OCI-LY7 (cell line): ENCODE data around the gene AP1M1. TPM values are rescaled to one million over a fixed set of nuclear protein-coding genes. Genes with fewer than 3 reads are reported as not detected.

ENCODE experiments used
- BruUV-seq: library from RNA; stranded (reverse); fragments of 400-500 nt; replicated peaks from 2 replicates; lab custom pipeline; 2021; lab: Mats Ljungman, UMichigan
- CTCF ChIA-PET: fragments of 300-600 bp; sonication (Branson Sonifier 250); formaldehyde crosslinking; loops from one replicate; lab custom pipeline; 2022; ENCODE audit warnings: antibody characterized with exemption; ENCODE audit not compliant: unreplicated experiment; lab: Charles Lee
- POLR2A ChIA-PET: fragments of 300-600 bp; sonication (Branson Sonifier 250); formaldehyde crosslinking; loops from one replicate; lab custom pipeline; 2022; ENCODE audit warnings: antibody characterized with exemption; lab: Charles Lee
- DNase-seq: peaks from one replicate; pipeline ENCODE4 v3.0.0-alpha.2; 2015; ENCODE audit warnings: low spot score
- H2AFZ ChIP-seq: fragments of 200-600 bp; sonication (generic), shearing (Covaris generic); 2 replicates; pipeline ENCODE4 v1.6.1; 2014; ENCODE audit warnings: mild to moderate bottlenecking, antibody characterized with exemption, low read length, moderate library complexity
- H3K27ac ChIP-seq: fragments of 200-600 bp; sonication (generic); 2 replicates; pipeline ENCODE4 v1.5.1; 2014; ENCODE audit warnings: mixed run types, low read depth, mild to moderate bottlenecking, moderate library complexity, low read length, inconsistent platforms; ENCODE audit not compliant: poor library complexity, severe bottlenecking
- H3K36me3 ChIP-seq: fragments of 200-600 bp; sonication (generic); 2 replicates; pipeline ENCODE4 v1.6.1; 2014; ENCODE audit warnings: mild to moderate bottlenecking, antibody characterized with exemption, low read length, moderate library complexity, mixed read lengths; ENCODE audit not compliant: insufficient read depth
- H3K4me1 ChIP-seq: fragments of 200-600 bp; sonication (generic); 2 replicates; pipeline ENCODE4 v1.5.1; 2014; ENCODE audit warnings: mild to moderate bottlenecking, low read length; ENCODE audit not compliant: insufficient read depth, poor library complexity, severe bottlenecking
- H3K4me2 ChIP-seq: fragments of 200-600 bp; sonication (generic); 2 replicates; pipeline ENCODE4 v1.6.1; 2014; ENCODE audit warnings: mild to moderate bottlenecking, low read length
- H3K4me3 ChIP-seq: fragments of 200-600 bp; sonication (generic); 2 replicates; pipeline ENCODE4 v1.5.1; 2014; ENCODE audit warnings: mild to moderate bottlenecking, low read depth, low read length; ENCODE audit not compliant: poor library complexity, severe bottlenecking
- H3K79me2 ChIP-seq: fragments of 200-600 bp; sonication (generic); 2 replicates; pipeline ENCODE4 v1.6.1; 2016; ENCODE audit warnings: low read depth, mild to moderate bottlenecking, low read length, moderate library complexity, mixed read lengths; ENCODE audit not compliant: insufficient read depth
- H3K9me2 ChIP-seq: fragments of 200-600 bp; sonication (generic); 2 replicates; pipeline ENCODE4 v1.6.1; 2016; ENCODE audit warnings: mild to moderate bottlenecking, low read length, mixed read lengths; ENCODE audit not compliant: insufficient read depth
- H3K9me3 ChIP-seq: fragments of 200-600 bp; sonication (generic); 2 replicates; pipeline ENCODE4 v1.6.1; 2014; ENCODE audit warnings: mild to moderate bottlenecking, mixed run types, low read length, mixed read lengths
- H4K20me1 ChIP-seq: fragments of 200-600 bp; sonication (generic); 2 replicates; pipeline ENCODE4 v1.6.1; 2014; ENCODE audit warnings: mild to moderate bottlenecking, antibody characterized with exemption, low read length, moderate library complexity, mixed read lengths; ENCODE audit not compliant: insufficient read depth
- EZH2phosphoT487 ChIP-seq: fragments of 200-600 bp; sonication (generic); IDR thresholded peaks from 2 replicates; pipeline ENCODE4 v1.6.1; 2018; ENCODE audit warnings: low read depth, borderline replicate concordance, mild to moderate bottlenecking, mixed run types, antibody characterized with exemption, low read length, moderate library complexity, mixed read lengths
- intact Hi-C: fragments of 100-400 bp; cut with micrococcal nuclease; formaldehyde crosslinking; loops from one replicate; pipeline ENCODE4 v1.10.0; 2022; ENCODE audit not compliant: unreplicated experiment
- total RNA-seq, 2 experiments: library from RNA; depleted of rRNA in 1 of 2; stranded (reverse); fragments of >200 nt in 1 of 2; shearing (Covaris generic) in 1 of 2; gene quantifications; 2 replicates each; pipeline ENCODE4 v1.2.3, GENCODE V29; 2014 to 2022
- TF ChIP-seq, protein P1 (sequence below): fragments of 200-600 bp; sonication (generic); conservative IDR thresholded peaks from 2 replicates; pipeline ENCODE4 v1.5.1; 2014; ENCODE audit warnings: mild to moderate bottlenecking, antibody characterized with exemption, low read length, moderate library complexity, mixed read lengths

The AP1M1 gene
- total RNA-seq, 2 experiments from 2014 or later, result 92.9 to 94.6 TPM

DNA sequence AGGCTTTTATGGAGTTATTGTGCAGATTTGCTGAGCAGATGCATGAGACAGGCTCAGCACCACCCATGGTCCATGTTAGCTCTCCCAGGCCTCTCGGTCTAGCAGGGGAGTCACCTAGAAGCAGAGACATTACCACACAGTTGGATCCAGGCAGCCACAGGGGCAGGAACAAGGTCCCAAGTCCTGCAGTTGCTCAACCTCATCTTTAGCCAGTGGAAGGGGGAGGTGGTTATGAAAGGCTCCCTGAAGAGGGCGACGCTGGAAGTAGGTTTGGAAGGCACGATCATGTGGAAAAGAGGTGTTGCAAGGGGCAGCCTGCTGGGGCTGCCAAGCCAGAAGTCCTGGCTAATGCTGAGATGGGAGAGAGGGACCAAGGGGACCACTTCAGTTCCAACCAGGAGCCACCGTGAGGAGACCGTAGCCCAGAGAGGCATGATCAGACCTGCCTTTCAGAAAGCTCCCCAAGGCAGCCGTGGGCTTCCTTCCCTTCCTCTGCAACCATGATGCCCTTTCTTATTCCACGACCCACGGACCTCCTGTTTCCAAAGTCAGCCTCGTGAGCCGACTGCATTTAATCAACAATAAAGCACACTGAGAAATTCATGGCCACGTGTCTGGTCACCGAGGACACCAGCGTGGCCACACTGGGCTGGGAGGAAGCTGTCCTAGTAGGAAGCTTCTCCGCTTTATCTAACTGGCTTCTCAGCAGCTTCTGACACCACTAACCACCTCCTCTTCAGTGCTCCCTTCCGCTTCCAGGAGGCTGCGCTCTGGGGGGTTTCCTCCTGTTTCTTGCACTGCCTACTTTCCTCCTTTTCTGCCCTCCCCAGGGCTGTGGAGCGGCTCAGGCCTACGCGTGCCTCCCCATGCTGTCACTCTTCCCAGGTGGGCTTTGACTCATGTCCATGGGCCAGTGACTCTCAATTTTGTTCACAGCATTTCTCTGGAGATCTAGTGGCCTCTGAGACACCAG lies 2.6 kb downstream of the AP1M1 start:
- no peak overlapping the region for H3K4me2 ChIP-seq
- 0 out of 2 replicates have a peak, but pooled peaks cover 8% of the 10 kb centered on the region for H4K20me1 ChIP-seq
- no peak for DNase-seq
- H3K9me3 ChIP-seq, result no peaks in the 10 kb centered on the region
- TF ChIP-seq, protein P1, sequence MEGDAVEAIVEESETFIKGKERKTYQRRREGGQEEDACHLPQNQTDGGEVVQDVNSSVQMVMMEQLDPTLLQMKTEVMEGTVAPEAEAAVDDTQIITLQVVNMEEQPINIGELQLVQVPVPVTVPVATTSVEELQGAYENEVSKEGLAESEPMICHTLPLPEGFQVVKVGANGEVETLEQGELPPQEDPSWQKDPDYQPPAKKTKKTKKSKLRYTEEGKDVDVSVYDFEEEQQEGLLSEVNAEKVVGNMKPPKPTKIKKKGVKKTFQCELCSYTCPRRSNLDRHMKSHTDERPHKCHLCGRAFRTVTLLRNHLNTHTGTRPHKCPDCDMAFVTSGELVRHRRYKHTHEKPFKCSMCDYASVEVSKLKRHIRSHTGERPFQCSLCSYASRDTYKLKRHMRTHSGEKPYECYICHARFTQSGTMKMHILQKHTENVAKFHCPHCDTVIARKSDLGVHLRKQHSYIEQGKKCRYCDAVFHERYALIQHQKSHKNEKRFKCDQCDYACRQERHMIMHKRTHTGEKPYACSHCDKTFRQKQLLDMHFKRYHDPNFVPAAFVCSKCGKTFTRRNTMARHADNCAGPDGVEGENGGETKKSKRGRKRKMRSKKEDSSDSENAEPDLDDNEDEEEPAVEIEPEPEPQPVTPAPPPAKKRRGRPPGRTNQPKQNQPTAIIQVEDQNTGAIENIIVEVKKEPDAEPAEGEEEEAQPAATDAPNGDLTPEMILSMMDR, result no peak
- no peak for TF ChIP-seq EZH2phosphoT487
- H3K27ac ChIP-seq, result no peak overlapping the region
- ChIA-PET CTCF (no interaction called here), POLR2A (no interaction called here)
- BruUV-seq, result no TSS peak
- H3K36me3 ChIP-seq, result peaks cover 34% of the 10 kb centered on the region
- H3K4me1 ChIP-seq, result peaks cover 24% of the 10 kb centered on the region
- intact Hi-C loops, result no loop called here
- H3K4me3 ChIP-seq, result no peak overlapping the region
- peaks cover 22% of the 10 kb centered on the region for H3K79me2 ChIP-seq
- H2AFZ ChIP-seq, result no peak overlapping the region
- H3K9me2 ChIP-seq, result no peaks in the 10 kb centered on the region

DNA sequence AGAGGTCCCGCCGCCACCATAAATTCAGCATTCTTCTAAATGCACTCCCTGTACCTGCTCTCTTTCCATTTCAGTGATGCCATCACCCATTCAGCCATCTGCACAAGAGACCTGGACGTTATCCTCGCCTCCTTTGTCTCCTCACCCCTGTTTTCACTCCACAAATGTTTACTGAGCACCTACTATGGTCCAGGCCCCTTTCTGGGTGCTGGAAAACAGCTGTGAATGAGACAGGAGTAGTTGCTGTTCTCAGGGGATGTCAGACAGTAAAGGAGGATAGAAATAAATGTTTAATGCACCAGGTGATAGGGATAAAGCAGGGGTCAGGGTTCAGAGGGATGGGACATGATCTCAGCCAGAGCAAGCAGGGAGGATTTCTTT lies 3.3 kb downstream of the AP1M1 start:
- Histone ChIP-seq H3K79me2 (peaks cover 22% of the 10 kb centered on the region), H3K4me3 (no peak overlapping the region), H3K4me1 (peaks cover 24% of the 10 kb centered on the region), H3K9me2 (no peaks in the 10 kb centered on the region), H4K20me1 (0 out of 2 replicates have a peak, but pooled peaks cover 8% of the 10 kb centered on the region), H3K9me3 (no peaks in the 10 kb centered on the region), H3K27ac (no peak overlapping the region), H3K36me3 (peaks cover 41% of the 10 kb centered on the region), H2AFZ (no peak overlapping the region), H3K4me2 (no peak overlapping the region)
- POLR2A ChIA-PET, result interaction anchor here (0.7 kb wide), 1 partner anchor 17 kb away, joined by 3 read pairs; no protein-coding TSS in a partner anchor
- CTCF ChIA-PET, result no interaction called here
- no TSS peak for BruUV-seq
- no peak for DNase-seq
- intact Hi-C loops, result no loop called here
- TF ChIP-seq EZH2phosphoT487, result no peak

DNA sequence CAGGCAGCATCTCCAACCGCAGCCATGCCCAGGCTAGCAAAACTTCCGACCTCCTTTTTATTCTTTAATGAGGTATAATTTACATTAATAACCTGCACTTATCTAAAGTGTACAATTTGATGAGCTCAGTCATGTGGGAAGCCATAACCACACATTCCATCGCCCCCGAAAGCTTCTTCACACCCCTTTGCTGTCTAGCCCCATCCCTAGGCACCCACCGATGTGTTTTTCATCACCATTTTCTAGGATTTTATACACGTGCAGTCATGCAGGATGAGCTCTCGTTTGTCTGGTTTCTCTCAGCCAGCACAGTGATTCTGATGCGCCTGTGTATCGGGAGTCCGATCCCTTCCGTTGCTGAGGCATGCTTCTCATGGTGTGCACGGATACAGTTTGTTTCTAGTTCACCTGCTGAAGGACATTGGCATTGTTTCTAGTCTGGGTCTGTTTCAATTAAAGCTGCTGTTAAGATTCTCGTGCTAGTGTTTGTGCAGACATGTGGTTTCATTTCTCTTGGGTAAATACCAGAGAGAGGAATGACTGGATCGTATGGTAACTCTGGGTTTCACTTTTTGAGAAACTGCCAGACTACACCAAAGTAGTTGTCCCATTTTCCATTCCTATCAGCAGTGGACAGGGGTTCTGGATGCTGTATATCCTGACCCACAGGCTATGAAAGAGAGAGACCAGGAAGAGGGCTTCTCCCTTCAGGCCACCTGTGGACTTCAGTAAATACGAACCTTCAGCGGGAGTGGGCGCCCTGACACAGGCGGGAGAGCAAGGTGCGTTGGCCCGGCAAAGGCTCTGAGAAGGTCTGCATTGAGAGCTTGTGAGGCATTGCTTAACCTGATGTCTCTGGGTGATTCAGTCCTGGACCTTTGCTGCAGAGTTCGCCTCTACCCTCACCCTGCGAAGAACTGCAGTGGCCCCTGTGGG lies 4.9 kb downstream of the AP1M1 start:
- intact Hi-C loops, result no loop called here
- peaks cover 46% of the 10 kb centered on the region for H3K36me3 ChIP-seq
- H3K9me2 ChIP-seq, result no peaks in the 10 kb centered on the region
- 0 out of 2 replicates have a peak, but pooled peaks cover 8% of the 10 kb centered on the region for H4K20me1 ChIP-seq
- ChIA-PET CTCF (interaction anchor here (0.7 kb wide), 1 partner anchor 1420 kb away, joined by 3 read pairs; no protein-coding TSS in a partner anchor), POLR2A (no interaction called here)
- H3K27ac ChIP-seq, result no peak overlapping the region
- no TSS peak for BruUV-seq
- H3K4me3 ChIP-seq, result no peak overlapping the region
- no peaks in the 10 kb centered on the region for H3K9me3 ChIP-seq
- peaks cover 22% of the 10 kb centered on the region for H3K79me2 ChIP-seq
- no peak overlapping the region for H3K4me2 ChIP-seq
- H2AFZ ChIP-seq, result no peak overlapping the region
- DNase-seq, result no peak
- H3K4me1 ChIP-seq, result peaks cover 10% of the 10 kb centered on the region
- TF ChIP-seq, protein P1, result no peak
- no peak for TF ChIP-seq EZH2phosphoT487
